ENCODE data around the gene MEIS1.

Gene MEIS1

GRCh38 chr2:66507673-66508201, 72.8 kb downstream of the MEIS1 start:
- no peak for DNase-seq (ENCODE audit: low read depth in 3 of 3)

DNA sequence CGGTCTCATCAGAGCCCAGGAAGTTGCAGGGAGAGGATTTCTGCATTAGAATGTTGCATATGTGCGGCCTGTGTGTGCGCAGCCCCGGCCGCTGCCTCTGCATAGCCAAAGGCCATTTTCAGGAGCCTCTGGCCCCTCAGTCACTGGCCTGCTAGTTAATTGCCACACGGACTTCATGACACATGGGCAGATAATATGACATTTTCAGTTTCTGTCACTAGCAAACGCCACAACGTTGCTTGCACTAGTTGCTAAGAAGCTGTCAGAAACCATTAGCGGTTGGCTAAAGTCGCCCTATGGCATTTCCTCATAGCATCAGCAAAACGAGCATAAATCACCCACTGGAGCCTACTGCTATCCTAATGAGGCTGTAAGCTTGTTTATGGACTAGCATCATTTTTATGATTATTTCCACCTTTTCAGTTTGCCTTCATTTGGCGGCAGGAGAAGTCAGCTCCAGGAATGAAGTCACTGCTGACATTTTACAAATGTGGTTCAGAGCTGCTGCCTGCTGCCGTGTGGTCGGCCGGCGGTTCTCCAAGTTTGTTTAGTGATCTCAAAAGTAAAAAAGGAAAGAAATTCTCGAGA, 73.7 kb downstream of the MEIS1 start:
- no peak for DNase-seq (ENCODE audit: low read depth in 3 of 3)

DNA sequence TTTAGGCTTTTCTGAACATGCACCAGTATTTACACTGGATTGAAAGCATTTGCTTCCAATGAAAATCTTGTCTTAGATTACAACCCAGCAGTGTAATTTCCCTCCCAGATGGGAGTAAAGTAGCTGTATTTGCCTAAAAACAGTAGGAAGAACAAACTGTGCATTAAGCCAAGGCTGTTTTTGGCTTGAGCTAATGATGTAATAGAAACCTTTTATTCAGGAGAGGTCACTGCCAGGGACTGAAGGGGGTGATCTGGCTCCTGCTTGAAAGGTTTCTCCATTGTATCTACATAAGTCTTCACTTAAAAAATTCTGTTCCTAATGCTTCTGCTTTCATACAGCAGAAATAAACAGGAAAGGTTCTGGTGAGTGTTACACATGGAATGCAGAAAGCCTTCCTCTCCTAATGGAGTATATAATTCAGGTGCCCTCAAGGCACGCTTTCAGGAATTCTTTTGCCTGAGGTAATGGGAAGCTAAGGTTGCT, 74.4 kb downstream of the MEIS1 start:
- DNase-seq (ENCODE audit: low read depth in 3 of 3): no peak

- no peak for DNase-seq (ENCODE audit: low read depth in 3 of 3)
These were observed 77.7 kb downstream of the MEIS1 start for GRCh38 chr2:66512626-66513025.

DNA sequence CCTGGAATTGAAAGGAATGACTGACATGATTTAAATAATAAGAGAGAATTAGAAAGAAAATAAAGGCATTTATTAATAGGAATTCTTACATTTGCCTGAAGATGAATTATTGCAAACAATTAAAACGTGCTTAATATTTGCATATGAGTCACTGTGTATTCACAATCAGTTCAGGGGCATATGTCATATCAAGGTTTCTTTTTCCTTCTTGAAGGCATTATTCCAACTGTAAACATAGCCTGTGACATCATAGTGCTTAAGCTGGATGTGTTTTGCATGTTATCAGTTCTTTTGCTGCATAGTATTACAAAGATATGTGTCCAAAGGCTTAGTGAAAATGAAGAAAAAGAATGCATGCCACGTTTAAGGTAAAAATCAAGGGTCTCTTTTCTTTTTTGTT, 80.8 kb downstream of the MEIS1 start:
- DNase-seq (ENCODE audit: low read depth in 3 of 3): no peak

GRCh38 chr2:66516499-66516898, 81.6 kb downstream of the MEIS1 start:
- DNase-seq (ENCODE audit: low read depth in 3 of 3): no peak

DNA sequence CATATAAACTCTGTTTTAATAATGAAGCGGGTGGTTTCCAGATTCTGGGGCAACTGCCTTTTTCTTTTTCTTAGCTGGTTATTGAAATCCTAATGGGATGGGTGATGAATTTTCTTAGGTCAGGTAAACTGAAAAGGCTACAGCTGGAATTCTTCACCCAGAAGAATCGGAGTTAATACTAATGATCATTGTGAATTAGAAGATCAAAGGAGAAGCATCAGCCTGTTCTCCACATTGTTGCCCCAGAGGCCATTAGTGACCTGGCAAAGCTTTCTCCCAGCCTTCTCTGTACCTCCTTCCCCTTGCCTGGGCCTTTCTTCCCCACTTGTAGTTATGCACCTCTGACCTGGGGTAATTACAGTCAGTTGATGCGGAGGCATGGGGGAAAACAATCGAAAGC, 82.8 kb downstream of the MEIS1 start:
- DNase-seq (ENCODE audit: low read depth in 3 of 3): no peak

- no peak for DNase-seq (ENCODE audit: low read depth in 3 of 3)
These were observed 84.4 kb downstream of the MEIS1 start for GRCh38 chr2:66519264-66519843.

DNA sequence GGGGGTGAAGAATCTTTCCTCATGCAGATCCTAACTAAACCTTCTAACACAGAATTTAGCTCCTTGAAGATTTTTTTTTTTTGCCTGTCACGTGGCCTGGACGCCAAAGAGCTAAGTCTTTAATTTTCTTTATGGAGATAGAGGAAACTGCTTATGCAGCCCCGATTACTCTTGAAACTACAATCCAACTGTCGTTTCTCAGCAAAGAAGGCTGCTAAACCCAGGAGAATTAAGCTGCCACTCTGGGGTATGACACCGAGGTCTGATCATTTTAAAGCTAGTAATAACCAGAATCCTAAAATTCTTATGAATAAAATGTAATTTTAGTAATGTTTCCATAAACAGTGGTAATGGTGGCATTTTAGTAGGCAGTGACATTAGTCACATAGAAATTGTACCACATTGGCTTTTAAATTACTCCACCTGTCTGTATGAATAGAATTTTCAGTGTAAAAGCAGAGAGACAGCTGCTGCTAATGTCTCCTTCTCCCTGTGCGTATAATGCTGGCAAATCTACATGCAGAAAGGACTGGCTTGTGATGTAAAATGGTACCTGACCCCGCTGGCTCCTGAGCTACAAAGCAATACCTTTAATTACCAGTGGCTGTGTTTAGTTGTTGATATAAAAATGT, 86.5 kb downstream of the MEIS1 start:
- DNase-seq (ENCODE audit: low read depth in 3 of 3): no peak

DNA sequence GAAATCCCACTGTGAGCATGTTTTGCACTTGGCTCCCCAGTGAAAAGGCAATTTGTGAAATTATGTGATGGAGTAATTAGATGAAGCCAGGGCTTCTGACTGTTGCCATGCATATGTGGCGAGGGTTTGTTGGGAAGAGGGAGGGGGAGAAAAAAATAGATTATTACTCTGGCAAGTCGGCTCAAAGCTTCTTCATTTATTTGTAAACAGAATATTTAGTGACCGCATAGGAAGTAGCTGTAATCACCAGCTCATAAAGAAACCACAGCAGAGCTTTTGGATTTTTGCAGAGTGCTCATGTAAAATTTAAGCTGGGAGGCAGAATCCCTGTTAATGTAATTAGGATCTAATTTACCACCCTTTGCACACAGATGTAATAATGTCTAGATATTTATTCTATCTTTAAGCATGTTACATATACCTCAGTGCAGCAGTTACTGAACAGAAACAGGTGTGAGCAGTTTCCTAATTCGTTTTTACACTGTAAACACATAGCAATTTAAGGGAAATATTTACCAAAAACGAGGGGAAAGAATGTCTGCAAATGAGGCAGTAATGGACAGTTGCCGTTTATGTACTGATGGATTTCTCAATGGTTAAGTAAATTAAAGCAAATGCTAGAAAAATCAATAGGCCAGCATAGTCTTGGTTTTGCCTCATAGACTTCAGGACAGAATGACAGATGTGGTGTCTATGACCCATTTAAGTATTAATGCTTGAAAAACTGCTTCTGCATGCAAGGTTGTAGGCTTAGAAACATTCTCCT, 87.9 kb downstream of the MEIS1 start:
- DNase-seq (ENCODE audit: low read depth in 3 of 3): no peak

- DNase-seq (ENCODE audit: low read depth in 3 of 3): no peak
These were observed 88.5 kb downstream of the MEIS1 start for GRCh38 chr2:66523377-66523969.

GRCh38 chr2:66523990-66524389, 89.1 kb downstream of the MEIS1 start:
- DNase-seq (ENCODE audit: low read depth in 3 of 3): no peak

DNA sequence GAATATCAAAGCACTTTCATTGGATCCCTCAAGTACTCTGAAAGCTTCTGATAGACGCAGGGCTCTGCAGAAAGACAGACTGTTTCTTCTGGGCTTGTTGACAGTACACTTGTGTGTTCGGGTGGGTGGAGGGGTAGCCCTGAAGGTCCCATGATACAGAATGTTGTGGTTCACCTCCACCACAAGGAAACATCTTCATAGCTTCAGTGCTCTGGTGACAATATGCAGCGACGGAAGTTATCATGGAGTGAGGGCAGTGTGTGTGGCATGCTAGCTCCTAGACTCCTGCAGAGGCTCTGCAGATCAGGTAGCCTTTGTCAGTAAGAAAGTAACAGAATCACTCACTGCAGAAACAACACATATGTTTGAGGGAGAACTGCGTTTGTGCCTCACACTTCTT, 90.7 kb downstream of the MEIS1 start:
- DNase-seq (ENCODE audit: low read depth in 3 of 3): no peak

- DNase-seq (ENCODE audit: low read depth in 3 of 3): no peak
These were observed 91.3 kb downstream of the MEIS1 start for GRCh38 chr2:66526180-66526579.

DNA sequence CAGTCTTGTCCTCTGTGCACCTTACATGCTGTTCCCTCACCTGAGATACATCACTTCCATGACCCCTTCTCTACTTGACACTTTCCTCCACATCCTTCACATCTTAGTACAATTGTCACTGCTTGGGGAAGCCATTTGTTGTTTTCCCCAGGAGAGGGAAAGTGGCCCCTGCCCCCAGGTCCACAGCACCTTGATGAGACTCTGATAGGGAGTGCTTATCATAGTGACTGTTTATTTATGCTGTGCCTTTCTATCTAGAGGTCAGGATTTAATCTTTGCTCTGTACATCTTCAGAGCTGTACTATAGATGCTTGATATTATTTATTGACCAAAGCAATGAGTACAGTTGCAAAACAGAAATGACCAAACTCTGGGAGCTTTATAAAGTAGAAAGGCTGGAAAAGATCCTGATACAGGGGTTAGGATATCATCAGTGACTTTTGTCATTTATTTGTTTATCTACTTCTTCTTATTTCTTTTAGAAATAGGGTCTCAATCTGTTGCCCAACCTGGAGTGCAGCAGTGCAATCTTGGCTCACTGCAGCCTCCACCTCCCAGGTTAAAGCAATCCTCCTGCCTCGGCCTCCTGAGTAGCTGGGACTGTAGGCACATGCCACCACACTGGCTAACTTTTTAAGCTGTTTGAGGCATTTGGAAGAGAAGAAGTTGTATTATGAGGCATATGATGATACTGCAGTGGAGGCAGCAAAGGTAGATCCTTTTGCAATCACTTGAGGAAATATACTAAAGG, 94.2 kb downstream of the MEIS1 start:
- no peak for DNase-seq (ENCODE audit: low read depth in 3 of 3)

- no peak for DNase-seq (ENCODE audit: low read depth in 3 of 3)
These were observed 95.7 kb downstream of the MEIS1 start for GRCh38 chr2:66530651-66531050.

DNA sequence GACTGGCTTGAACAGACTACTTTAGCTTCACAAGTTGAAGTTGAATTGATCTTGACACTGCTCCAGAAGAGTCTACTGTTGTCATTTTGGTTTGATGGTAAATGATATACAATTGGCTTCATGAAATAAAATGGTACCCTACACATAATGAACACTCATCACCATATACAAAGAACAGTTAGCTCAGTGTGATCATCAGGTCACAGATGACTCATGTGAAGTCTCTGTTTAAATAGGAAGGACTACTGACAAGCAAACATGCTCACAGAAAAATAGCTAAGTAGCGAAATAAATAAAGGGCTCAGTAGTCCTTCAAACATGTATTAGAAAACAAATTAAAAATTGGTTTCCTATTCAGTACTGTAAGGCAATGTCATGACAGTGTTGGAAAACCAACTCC, 96.2 kb downstream of the MEIS1 start:
- DNase-seq (ENCODE audit: low read depth in 3 of 3): no peak

DNA sequence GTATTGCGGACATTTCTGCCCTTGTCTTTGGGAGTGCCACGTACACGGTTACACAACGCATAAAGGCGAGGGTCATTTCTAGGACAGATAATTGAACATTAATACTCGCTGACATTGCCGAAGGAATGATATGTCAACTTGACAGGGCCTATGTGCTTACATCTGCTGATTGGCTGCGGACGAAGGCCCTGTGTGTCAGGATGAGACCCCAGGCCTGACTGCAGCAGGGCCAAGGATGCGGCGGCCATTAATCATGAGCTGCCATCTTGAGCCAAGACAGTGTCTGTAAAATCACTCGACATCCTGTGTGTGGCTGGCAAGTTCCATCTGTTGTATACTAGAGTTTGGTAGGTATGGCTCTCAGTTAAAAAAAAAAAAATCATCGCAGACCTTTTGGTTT, 96.6 kb downstream of the MEIS1 start:
- DNase-seq (ENCODE audit: low read depth in 3 of 3): no peak

- DNase-seq (ENCODE audit: low read depth in 3 of 3): no peak
These were observed 98.3 kb downstream of the MEIS1 start for GRCh38 chr2:66532972-66533868.

DNA sequence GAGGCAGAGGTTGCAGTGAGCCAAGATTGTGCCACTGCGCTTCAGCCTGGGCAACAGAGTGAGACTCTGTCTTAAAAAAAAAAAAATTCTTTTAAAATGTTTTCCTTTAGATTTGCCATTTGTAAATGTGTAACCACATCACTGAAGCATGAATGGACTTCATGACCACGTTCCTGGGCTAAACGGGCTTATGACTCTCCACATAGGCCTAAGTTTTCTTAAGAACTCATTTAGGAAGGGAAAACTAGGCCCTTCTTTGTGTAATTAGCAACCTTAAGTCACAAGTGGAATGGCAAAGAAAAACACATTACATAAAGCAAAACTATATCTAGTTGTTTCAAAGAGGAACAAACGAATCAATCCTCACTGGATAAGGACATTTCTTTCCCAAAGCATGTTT, 99.5 kb downstream of the MEIS1 start:
- DNase-seq (ENCODE audit: low read depth in 3 of 3): no peak
